ENCODE data around the gene IMPDH2.

DNA sequence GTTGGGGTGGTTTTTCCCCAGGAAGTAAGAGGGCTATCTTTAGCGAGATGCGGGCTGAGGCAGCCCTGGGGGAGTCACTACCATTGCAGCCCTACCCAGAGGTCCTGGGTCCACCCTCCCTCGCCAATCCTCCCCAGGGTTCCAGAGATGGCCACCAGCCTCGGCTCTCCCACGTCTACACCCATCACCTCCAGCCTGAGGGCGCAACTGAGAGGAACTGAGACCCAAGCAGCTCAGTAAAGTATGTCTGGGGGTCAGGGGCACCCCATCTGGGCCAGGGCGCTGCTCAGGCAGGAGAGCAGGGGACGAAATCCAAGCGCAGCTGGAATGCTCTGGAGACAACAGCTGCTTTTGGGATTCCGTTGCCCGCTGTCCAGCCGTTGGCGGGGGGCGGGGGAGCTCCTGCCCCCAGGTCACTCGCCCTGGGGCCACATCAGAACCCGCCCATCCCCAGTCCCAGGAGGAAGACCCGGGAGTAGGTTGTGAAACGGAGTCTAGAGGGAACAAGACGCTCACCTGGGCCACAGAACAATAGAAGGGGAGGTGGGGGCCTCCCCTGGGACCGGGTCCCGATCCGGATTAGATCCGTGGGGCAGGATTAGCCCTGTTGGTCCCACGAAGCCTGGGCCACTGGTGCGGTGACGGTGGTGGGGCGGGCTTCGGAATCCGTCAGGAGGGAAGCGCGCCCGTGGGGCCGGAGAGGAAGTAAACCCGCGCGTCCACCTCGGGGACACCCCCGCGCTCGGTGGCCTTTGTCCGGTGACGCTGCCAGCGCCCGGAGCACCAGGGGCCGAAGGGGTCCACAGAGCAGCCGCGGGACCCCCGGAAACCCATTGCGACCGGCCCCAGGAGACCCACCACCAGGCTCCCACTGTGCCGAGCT lies 8.6 kb downstream of the IMPDH2 start:
- TF ChIP-seq POLR2A (IDR thresholded peaks at IDR 0.05; ENCODE audit: extremely low read depth, insufficient read length), result no peak
- TF ChIP-seq, protein P1, sequence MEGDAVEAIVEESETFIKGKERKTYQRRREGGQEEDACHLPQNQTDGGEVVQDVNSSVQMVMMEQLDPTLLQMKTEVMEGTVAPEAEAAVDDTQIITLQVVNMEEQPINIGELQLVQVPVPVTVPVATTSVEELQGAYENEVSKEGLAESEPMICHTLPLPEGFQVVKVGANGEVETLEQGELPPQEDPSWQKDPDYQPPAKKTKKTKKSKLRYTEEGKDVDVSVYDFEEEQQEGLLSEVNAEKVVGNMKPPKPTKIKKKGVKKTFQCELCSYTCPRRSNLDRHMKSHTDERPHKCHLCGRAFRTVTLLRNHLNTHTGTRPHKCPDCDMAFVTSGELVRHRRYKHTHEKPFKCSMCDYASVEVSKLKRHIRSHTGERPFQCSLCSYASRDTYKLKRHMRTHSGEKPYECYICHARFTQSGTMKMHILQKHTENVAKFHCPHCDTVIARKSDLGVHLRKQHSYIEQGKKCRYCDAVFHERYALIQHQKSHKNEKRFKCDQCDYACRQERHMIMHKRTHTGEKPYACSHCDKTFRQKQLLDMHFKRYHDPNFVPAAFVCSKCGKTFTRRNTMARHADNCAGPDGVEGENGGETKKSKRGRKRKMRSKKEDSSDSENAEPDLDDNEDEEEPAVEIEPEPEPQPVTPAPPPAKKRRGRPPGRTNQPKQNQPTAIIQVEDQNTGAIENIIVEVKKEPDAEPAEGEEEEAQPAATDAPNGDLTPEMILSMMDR (IDR thresholded peaks at IDR 0.05; ENCODE audit: low read depth, low read length), result no peak

Data from NB4 (cell line).